ENCODE data around the gene PTPRD. TPM values are rescaled to one million over a fixed set of nuclear protein-coding genes. Genes with fewer than 3 reads are reported as not detected.

Gene PTPRD
- total and polyA plus RNA-seq, 2 of the 4 experiments (the other 2 are of a cell fraction): 0.07 to 0.18 TPM

DNA sequence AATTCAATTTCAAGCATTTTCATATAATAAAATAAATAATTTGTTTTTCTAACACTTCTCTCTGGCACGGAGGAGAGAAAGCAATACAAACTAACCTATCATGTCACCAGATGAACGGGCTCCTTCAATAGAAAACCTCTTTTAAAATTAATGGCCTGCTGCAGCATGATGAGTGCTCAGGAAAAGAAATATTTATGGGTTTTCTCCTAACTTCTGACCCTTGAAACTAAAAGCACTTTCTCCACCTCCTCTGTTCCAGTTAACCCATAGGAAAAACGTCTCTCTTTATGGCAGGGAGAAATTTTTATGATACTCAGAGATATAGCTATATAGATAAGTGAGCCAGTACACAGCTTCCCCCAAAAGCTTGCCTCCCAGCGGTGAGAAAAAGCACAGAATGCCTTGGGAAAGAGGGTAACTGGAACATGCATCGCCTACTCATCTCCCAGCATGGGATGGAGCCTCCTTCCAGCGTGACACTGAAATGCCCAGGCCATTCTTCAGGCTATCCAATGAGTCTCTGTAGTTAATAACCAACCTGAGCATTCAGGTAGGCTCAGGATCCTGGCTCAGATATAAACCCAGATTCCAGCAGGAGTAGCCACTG is 1850.2 kb downstream of the PTPRD start:
- no peaks in the 10 kb centered on the region for H4K20me1 ChIP-seq (ENCODE audit: insufficient read depth, low read length)
- in situ Hi-C loops (cut with MboI; ENCODE audit: low sequenced_read_pairs) (no loop called here), intact Hi-C loops (cut with micrococcal nuclease) (no loop called here), dilution Hi-C loops (cut with HindIII; ENCODE audit: low sequenced_read_pairs, unreplicated experiment) (no loop called here)
- H2AK5ac ChIP-seq (ENCODE audit: low read depth, low read length): no peak overlapping the region
- H3K4ac ChIP-seq (ENCODE audit: low read depth, low read length): no peak overlapping the region
- no peak overlapping the region for H2BK5ac ChIP-seq (ENCODE audit: low read depth, low read length, poor library complexity, severe bottlenecking)
- H3K4me1 ChIP-seq (ENCODE audit: control insufficient read depth, insufficient read depth, low read length): no peaks in the 10 kb centered on the region
- WGBS, 2 experiments (ENCODE audit: extremely low coverage in 2 of 2, insufficient read length in 1 of 2): 75% methylated on average over 2 of the region's 6 CpGs; no CpG with 5 or more reads in 1 of the 2 experiments
- TF ChIP-seq RCOR1 (IDR thresholded peaks at IDR 0.05; ENCODE audit: insufficient replicate concordance, low read length): no peak
- no peak for TF ChIP-seq CHD1 (IDR thresholded peaks at IDR 0.05; ENCODE audit: low read depth, low read length)
- TF ChIP-seq RFX5 (IDR thresholded peaks at IDR 0.05; ENCODE audit: low read depth, low read length): no peak
- no peak for TF ChIP-seq POLR2A (IDR thresholded peaks at IDR 0.05; ENCODE audit: low read depth, low read length)
- TF ChIP-seq FOS (IDR thresholded peaks at IDR 0.05; ENCODE audit: low read depth, low read length): no peak
- TF ChIP-seq MXI1 (IDR thresholded peaks at IDR 0.05; ENCODE audit: borderline replicate concordance, low read depth, low read length): no peak
- no peak for TF ChIP-seq BHLHE40 (IDR thresholded peaks at IDR 0.05; ENCODE audit: low read depth, low read length)
- no peak for TF ChIP-seq NFE2L2 (IDR thresholded peaks at IDR 0.05; ENCODE audit: low read depth, low read length)
- TF ChIP-seq, protein P1, sequence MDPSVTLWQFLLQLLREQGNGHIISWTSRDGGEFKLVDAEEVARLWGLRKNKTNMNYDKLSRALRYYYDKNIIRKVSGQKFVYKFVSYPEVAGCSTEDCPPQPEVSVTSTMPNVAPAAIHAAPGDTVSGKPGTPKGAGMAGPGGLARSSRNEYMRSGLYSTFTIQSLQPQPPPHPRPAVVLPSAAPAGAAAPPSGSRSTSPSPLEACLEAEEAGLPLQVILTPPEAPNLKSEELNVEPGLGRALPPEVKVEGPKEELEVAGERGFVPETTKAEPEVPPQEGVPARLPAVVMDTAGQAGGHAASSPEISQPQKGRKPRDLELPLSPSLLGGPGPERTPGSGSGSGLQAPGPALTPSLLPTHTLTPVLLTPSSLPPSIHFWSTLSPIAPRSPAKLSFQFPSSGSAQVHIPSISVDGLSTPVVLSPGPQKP (IDR thresholded peaks at IDR 0.05; ENCODE audit: borderline replicate concordance, low read depth, low read length): no peak
- no peak for TF ChIP-seq MAFK (IDR thresholded peaks at IDR 0.05; ENCODE audit: low read depth, low read length)
- TF ChIP-seq, protein P2, sequence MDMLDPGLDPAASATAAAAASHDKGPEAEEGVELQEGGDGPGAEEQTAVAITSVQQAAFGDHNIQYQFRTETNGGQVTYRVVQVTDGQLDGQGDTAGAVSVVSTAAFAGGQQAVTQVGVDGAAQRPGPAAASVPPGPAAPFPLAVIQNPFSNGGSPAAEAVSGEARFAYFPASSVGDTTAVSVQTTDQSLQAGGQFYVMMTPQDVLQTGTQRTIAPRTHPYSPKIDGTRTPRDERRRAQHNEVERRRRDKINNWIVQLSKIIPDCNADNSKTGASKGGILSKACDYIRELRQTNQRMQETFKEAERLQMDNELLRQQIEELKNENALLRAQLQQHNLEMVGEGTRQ (IDR thresholded peaks at IDR 0.05; ENCODE audit: low read depth, low read length): no peak
- TF ChIP-seq, protein P3, sequence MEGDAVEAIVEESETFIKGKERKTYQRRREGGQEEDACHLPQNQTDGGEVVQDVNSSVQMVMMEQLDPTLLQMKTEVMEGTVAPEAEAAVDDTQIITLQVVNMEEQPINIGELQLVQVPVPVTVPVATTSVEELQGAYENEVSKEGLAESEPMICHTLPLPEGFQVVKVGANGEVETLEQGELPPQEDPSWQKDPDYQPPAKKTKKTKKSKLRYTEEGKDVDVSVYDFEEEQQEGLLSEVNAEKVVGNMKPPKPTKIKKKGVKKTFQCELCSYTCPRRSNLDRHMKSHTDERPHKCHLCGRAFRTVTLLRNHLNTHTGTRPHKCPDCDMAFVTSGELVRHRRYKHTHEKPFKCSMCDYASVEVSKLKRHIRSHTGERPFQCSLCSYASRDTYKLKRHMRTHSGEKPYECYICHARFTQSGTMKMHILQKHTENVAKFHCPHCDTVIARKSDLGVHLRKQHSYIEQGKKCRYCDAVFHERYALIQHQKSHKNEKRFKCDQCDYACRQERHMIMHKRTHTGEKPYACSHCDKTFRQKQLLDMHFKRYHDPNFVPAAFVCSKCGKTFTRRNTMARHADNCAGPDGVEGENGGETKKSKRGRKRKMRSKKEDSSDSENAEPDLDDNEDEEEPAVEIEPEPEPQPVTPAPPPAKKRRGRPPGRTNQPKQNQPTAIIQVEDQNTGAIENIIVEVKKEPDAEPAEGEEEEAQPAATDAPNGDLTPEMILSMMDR (conservative IDR thresholded peaks at IDR 0.05; ENCODE audit: low read depth, low read length): no peak
- TF ChIP-seq SMC3 (IDR thresholded peaks at IDR 0.05; ENCODE audit: low read depth, low read length): no peak
- no peak for TF ChIP-seq MAZ (IDR thresholded peaks at IDR 0.05; ENCODE audit: borderline replicate concordance, low read depth, low read length)
- no peak for TF ChIP-seq CEBPB (IDR thresholded peaks at IDR 0.05; ENCODE audit: low read depth, low read length)
- no peak overlapping the region for H3K4me2 ChIP-seq (ENCODE audit: low read depth, low read length)
- H2BK20ac ChIP-seq (ENCODE audit: low read depth, low read length): no peak overlapping the region
- no peak overlapping the region for H3K27ac ChIP-seq (ENCODE audit: insufficient read depth, low read length)
- H3K27me3 ChIP-seq (ENCODE audit: control insufficient read depth, insufficient read depth, low read length): no peaks in the 10 kb centered on the region
- H3K79me1 ChIP-seq (ENCODE audit: low read depth in 1 of 2, low read length in 2 of 2): no peaks in the 10 kb centered on the region
- H3K14ac ChIP-seq (replicated peaks; ENCODE audit: low read depth, low read length): no peak overlapping the region
- H3K36me3 ChIP-seq (ENCODE audit: control insufficient read depth, insufficient read depth, low read length): no peaks in the 10 kb centered on the region
- H4K91ac ChIP-seq (ENCODE audit: insufficient read depth, low read depth, low read length): no peak overlapping the region
- H3K9me1 ChIP-seq (ENCODE audit: insufficient read depth, low read length): no peaks in the 10 kb centered on the region
- H2AFZ ChIP-seq (replicated peaks; ENCODE audit: low read length, poor library complexity): no peak overlapping the region
- no TSS peak for BruUV-seq (replicated peaks)
- no peak overlapping the region for H2BK120ac ChIP-seq (ENCODE audit: low read depth, low read length)
- no peak overlapping the region for H3K23ac ChIP-seq (ENCODE audit: low read depth, low read length)
- no peak overlapping the region for H3K56ac ChIP-seq (ENCODE audit: extremely low read depth, insufficient read depth, low read length)
- H3K9me3 ChIP-seq (ENCODE audit: control insufficient read depth, insufficient read depth, low read length): no peaks in the 10 kb centered on the region; the same call in 1 of the 2 replicates
- no peak overlapping the region for H4K8ac ChIP-seq (ENCODE audit: low read depth in 2 of 2, low read length in 2 of 2)
- no peak overlapping the region for H2BK15ac ChIP-seq (ENCODE audit: low read depth, low read length)
- ATAC-seq (ENCODE audit: low read depth): no peak
- no peak for DNase-seq
- CTCF ChIA-PET: no interaction called here
- no peak overlapping the region for H2AK9ac ChIP-seq (replicated peaks; ENCODE audit: low read depth, low read length, poor library complexity)
- H3K9ac ChIP-seq (ENCODE audit: low read depth, low read length): no peak overlapping the region
- POLR2A ChIA-PET (ENCODE audit: unreplicated experiment): no interaction called here
- H3K4me3 ChIP-seq (ENCODE audit: insufficient read depth, low read depth, low read length): no peak overlapping the region
- H4K5ac ChIP-seq (ENCODE audit: low read depth, low read length): no peak overlapping the region
- no peak overlapping the region for H3K18ac ChIP-seq (ENCODE audit: low read depth, low read length)
